ENCODE results near the gene RPA3. TPM values are rescaled to one million over a fixed set of nuclear protein-coding genes. Genes with fewer than 3 reads are reported as not detected.

Gene RPA3
- total RNA-seq, 1 experiment from 2014 or later: 38.9 TPM

DNA sequence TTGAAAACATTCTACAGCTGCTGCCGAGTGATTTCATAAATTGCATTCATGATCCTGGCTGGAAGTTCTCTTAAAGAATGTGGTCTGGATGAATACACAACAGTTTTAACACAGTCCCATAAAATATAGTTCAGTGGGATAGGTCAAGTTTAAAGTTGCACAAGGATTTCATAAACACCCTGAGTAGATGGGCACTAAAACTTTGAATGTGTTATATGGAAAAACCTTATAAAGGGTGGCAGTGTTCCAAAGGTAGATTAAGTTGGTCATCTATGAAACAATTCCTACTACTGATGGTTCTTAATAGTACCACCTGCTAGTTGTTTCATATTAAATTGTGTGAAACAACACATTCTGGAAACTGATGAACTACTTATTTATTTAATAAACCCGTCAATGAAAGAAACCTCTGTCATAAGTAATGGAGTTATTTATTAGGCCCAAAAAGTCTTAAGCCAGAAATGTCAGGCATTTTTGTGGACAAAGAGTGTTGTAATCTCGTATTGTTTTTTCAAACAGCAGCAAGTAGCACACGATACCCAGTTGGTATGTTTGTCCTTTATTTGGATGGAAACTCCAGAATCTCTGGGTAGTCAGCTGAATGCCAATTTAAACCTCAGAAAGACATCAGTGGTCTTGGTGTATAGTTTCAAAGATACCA lies 14.3 kb upstream of the RPA3 start:
- Histone ChIP-seq H3K4me1 (ENCODE audit: insufficient read depth, low read length) (peaks cover 14% of the 10 kb centered on the region), H3K4me3 (ENCODE audit: low read length) (no peak overlapping the region), H4K20me1 (ENCODE audit: low read length) (no peaks in the 10 kb centered on the region), H3F3A (ENCODE audit: low read length, unreplicated experiment) (no peaks in the 10 kb centered on the region), H3K9ac (ENCODE audit: low read length) (no peak overlapping the region), H3K79me2 (ENCODE audit: low read length) (no peaks in the 10 kb centered on the region), H3K9me3 (ENCODE audit: low read length) (no peaks in the 10 kb centered on the region), H3K36me3 (ENCODE audit: low read depth, low read length) (no peaks in the 10 kb centered on the region), H3K27ac (ENCODE audit: low read length) (no peak overlapping the region), H3K9me2 (replicated peaks; ENCODE audit: low read length) (no peaks in the 10 kb centered on the region), H2AFZ (ENCODE audit: low read length) (no peak overlapping the region), H3K27me3 (ENCODE audit: low read length) (no peaks in the 10 kb centered on the region), H3K4me2 (ENCODE audit: low read length) (no peak overlapping the region)
- no peak for TF ChIP-seq EZH2 (IDR thresholded peaks at IDR 0.05; ENCODE audit: low read length, unreplicated experiment)
- TF ChIP-seq, protein P1, sequence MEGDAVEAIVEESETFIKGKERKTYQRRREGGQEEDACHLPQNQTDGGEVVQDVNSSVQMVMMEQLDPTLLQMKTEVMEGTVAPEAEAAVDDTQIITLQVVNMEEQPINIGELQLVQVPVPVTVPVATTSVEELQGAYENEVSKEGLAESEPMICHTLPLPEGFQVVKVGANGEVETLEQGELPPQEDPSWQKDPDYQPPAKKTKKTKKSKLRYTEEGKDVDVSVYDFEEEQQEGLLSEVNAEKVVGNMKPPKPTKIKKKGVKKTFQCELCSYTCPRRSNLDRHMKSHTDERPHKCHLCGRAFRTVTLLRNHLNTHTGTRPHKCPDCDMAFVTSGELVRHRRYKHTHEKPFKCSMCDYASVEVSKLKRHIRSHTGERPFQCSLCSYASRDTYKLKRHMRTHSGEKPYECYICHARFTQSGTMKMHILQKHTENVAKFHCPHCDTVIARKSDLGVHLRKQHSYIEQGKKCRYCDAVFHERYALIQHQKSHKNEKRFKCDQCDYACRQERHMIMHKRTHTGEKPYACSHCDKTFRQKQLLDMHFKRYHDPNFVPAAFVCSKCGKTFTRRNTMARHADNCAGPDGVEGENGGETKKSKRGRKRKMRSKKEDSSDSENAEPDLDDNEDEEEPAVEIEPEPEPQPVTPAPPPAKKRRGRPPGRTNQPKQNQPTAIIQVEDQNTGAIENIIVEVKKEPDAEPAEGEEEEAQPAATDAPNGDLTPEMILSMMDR (conservative IDR thresholded peaks at IDR 0.05; ENCODE audit: low read depth, low read length): no peak
- no peak for TF ChIP-seq EZH2phosphoT487 (IDR thresholded peaks at IDR 0.05; ENCODE audit: borderline replicate concordance, low read length)
- DNase-seq (peak; percentile 42), ATAC-seq (peak; percentile 64)
- no TSS peak for BruUV-seq (replicated peaks)
- ChIA-PET POLR2A (ENCODE audit: unreplicated experiment) (interaction anchor here (0.6 kb wide), 1 partner anchor 90 kb away, joined by 3 read pairs; no protein-coding TSS in a partner anchor), CTCF (interaction anchor here (1.3 kb wide), 1 partner anchor 52 kb away, joined by 11 read pairs; no protein-coding TSS in a partner anchor)
- intact Hi-C loops (cut with micrococcal nuclease): loop anchor here (2.0 to 5.0 kb wide), 3 partner anchors 28 to 90 kb away; partner anchors contain the start of gene UMAD1

DNA sequence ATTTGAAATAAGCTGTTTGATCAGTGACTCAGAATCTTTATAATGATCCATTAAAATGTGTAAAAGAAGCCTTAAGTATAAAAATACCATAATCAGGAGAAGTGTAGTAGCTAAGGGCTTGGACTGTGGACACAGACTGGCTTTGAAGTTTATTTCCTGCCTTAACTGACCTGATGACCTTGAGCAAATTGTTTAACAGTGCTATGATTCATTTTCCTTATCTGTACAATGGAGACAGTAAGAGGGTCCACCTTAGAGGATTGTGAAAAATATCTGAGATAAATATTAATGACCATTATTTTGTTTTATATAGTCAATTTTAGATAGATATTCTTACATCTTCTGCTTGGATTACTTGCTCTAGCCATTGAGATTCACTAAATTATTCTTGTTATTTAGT lies 13.3 kb upstream of the RPA3 start:
- no peaks in the 10 kb centered on the region for H3K9me3 ChIP-seq (ENCODE audit: low read length)
- DNase-seq (peak; percentile 12), ATAC-seq (peak; percentile 78)
- no peaks in the 10 kb centered on the region for H4K20me1 ChIP-seq (ENCODE audit: low read length)
- no peaks in the 10 kb centered on the region for H3K9me2 ChIP-seq (replicated peaks; ENCODE audit: low read length)
- TF ChIP-seq EZH2phosphoT487 (IDR thresholded peaks at IDR 0.05; ENCODE audit: borderline replicate concordance, low read length) (no peak), EZH2 (IDR thresholded peaks at IDR 0.05; ENCODE audit: low read length, unreplicated experiment) (no peak)
- TF ChIP-seq, protein P1 (conservative IDR thresholded peaks at IDR 0.05; ENCODE audit: low read depth, low read length): no peak
- no peaks in the 10 kb centered on the region for H3K36me3 ChIP-seq (ENCODE audit: low read depth, low read length)
- H3K4me2 ChIP-seq (ENCODE audit: low read length): no peak overlapping the region
- no peak overlapping the region for H3K4me3 ChIP-seq (ENCODE audit: low read length)
- no peak overlapping the region for H2AFZ ChIP-seq (ENCODE audit: low read length)
- no TSS peak for BruUV-seq (replicated peaks)
- no peaks in the 10 kb centered on the region for H3K27me3 ChIP-seq (ENCODE audit: low read length)
- H3K27ac ChIP-seq (ENCODE audit: low read length): no peak overlapping the region
- no peaks in the 10 kb centered on the region for H3K79me2 ChIP-seq (ENCODE audit: low read length)
- H3F3A ChIP-seq (ENCODE audit: low read length, unreplicated experiment): no peaks in the 10 kb centered on the region
- intact Hi-C loops (cut with micrococcal nuclease): loop anchor here (1.0 to 5.0 kb wide), 4 partner anchors 29 to 89 kb away; partner anchors contain the start of gene UMAD1
- ChIA-PET CTCF (interaction anchor here (1.2 to 1.3 kb wide), 2 partner anchors 34 to 51 kb away, joined by 3 to 11 read pairs; no protein-coding TSS in a partner anchor), POLR2A (ENCODE audit: unreplicated experiment) (no interaction called here)
- H3K4me1 ChIP-seq (ENCODE audit: insufficient read depth, low read length): peaks cover 9% of the 10 kb centered on the region
- H3K9ac ChIP-seq (ENCODE audit: low read length): no peak overlapping the region
